HFF-Myc (cell line): Measurements from ENCODE around the gene BAHD1.

ENCODE experiments used
- DNase-seq: peaks from one replicate; pipeline ENCODE4 v3.0.0-alpha.2; 2011; ENCODE audit warnings: low read depth; ENCODE audit errors: extremely low read depth
- H3K4me3 ChIP-seq: replicated peaks from 2 replicates; pipeline ENCODE4 v1.5.1; 2011; ENCODE audit warnings: low read depth, mild to moderate bottlenecking, control low read depth, low read length
- CTCF ChIP-seq: IDR thresholded peaks from 2 replicates; pipeline ENCODE4 v1.5.1; 2012; ENCODE audit warnings: mild to moderate bottlenecking, low read depth, low read length, control low read depth; ENCODE audit errors: missing control alignments

BAHD1 gene

GRCh38 chr15:40459391-40460015 lies 18.8 kb downstream of the BAHD1 start:
- H3K4me3 ChIP-seq: no peak overlapping the region
- DNase-seq: no peak
- no peak for TF ChIP-seq CTCF

- no peak for DNase-seq
- TF ChIP-seq CTCF: no peak
- H3K4me3 ChIP-seq: no peak overlapping the region
Observed at GRCh38 chr15:40460404-40460803, 19.7 kb downstream of the BAHD1 start.

GRCh38 chr15:40461958-40462357 lies 21.2 kb downstream of the BAHD1 start:
- TF ChIP-seq CTCF: no peak
- H3K4me3 ChIP-seq: no peak overlapping the region

GRCh38 chr15:40463279-40463678 lies 22.5 kb downstream of the BAHD1 start:
- DNase-seq: no peak
- TF ChIP-seq CTCF: no peak

More at GRCh38 chr15:40461958-40462357, 21.2 kb downstream of the BAHD1 start:
- no peak for DNase-seq

GRCh38 chr15:40463886-40464545 lies 23.3 kb downstream of the BAHD1 start:
- DNase-seq: no peak
- no peak overlapping the region for H3K4me3 ChIP-seq
- no peak for TF ChIP-seq CTCF

More at GRCh38 chr15:40463279-40463678, 22.5 kb downstream of the BAHD1 start:
- H3K4me3 ChIP-seq: no peak overlapping the region

GRCh38 chr15:40464595-40465185 lies 23.9 kb downstream of the BAHD1 start:
- DNase-seq: no peak
- no peak overlapping the region for H3K4me3 ChIP-seq
- TF ChIP-seq CTCF: no peak
